Loucy (cell line): ENCODE measurements around the gene TNIP2.

ENCODE experiments used
- EZH2phosphoT487 ChIP-seq: fragments of 200-600 bp; IDR thresholded peaks from 2 replicates; pipeline ENCODE4 v1.6.1; 2018; ENCODE audit warnings: antibody characterized with exemption, mild to moderate bottlenecking, moderate library complexity, borderline replicate concordance
- TF ChIP-seq, protein P1 (sequence below): fragments of 200-600 bp; sonication (generic); conservative IDR thresholded peaks from 2 replicates; pipeline ENCODE4 v1.5.1; 2014; ENCODE audit warnings: mild to moderate bottlenecking, antibody characterized with exemption, low read length

DNA sequence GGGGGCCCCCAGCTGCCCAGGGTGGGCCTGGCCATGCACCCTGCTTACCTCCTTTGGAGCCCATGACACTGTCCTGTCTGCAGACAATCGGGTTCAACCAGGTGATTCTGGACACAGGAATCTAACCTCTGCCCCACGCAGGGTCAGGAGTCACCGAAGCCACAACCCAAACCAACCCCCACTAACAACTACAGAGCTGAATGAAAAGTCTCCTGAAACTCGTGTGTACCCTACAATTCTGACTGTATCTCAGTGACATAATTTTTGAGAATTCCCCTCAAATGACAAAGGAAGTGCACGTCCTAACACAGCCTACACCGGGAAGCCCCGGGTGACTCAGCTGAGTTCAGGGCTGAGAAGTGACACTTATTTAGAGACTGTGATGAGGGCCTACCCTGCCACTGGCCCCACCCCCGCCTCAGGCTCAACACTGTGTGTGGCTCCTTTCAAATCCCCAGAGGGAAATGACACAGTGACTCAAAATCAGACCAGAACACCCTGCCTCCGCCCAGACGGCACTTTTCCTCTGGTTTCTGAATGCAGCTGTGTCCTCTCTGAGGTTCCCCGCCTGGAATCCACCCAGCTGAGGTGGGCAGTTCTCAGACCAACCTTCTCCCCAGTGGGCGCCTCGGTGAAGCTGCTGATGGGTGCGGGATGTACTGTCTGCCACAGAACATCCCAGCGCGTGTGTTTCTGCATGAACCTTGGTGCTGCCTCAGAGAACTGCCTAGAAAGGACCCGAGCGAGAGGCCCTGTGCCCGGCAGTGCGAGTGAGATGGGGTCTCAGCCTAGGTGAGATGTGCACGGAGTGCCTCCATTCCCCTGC, 9.9 kb downstream of the TNIP2 start:
- no peak for TF ChIP-seq EZH2phosphoT487
- TF ChIP-seq, protein P1, sequence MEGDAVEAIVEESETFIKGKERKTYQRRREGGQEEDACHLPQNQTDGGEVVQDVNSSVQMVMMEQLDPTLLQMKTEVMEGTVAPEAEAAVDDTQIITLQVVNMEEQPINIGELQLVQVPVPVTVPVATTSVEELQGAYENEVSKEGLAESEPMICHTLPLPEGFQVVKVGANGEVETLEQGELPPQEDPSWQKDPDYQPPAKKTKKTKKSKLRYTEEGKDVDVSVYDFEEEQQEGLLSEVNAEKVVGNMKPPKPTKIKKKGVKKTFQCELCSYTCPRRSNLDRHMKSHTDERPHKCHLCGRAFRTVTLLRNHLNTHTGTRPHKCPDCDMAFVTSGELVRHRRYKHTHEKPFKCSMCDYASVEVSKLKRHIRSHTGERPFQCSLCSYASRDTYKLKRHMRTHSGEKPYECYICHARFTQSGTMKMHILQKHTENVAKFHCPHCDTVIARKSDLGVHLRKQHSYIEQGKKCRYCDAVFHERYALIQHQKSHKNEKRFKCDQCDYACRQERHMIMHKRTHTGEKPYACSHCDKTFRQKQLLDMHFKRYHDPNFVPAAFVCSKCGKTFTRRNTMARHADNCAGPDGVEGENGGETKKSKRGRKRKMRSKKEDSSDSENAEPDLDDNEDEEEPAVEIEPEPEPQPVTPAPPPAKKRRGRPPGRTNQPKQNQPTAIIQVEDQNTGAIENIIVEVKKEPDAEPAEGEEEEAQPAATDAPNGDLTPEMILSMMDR: no peak
